Measurements from ENCODE around the gene ADRA2C.

The ADRA2C gene

DNA sequence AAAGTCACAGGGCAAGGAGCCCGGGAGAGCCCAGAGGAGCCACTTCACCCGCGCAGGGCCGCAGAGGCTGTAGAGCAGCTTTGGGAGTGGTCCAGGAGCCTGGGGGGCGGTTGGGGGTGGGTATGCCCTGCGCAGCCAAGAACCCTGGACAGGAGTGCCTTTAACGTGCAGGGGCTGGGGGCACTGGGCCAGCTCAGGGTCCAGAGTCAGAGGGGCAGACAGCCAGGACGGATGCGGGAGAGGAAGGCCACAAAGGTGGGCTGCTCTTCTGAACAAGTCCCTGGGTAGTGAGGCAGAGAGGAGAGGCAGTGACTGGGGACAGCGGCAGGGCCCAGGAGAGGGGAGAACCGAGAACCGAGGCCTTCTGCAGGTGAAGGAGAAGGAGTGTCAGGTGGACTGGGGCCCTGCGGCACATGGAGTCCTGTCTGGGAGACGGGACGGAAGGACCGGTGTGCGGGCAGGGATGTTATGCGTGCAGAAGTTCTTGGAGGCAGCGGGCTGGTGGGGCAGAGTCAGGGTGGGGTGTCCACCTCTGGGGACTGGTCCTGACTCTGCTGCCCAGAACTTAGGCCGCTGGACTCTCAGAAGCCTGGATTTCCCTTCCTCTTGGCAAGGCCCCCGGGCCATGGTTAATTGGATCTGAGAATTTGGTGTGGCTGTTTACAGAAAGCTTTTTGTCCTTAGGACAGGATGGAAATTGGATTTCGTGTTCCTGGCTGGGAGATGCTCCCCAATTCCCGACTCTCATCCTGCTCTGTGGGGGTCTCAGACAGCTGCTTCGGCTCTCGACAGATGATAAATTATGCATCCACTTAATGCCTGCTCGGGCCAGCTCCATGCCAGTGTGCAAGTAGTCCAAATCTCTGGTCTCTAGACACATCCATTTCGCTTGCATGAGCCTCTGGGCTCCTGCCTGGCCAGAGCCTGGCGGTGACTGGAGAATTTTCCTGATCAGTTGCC lies 31.9 kb downstream of the ADRA2C start:
- no peak for DNase-seq (ENCODE audit: low spot score)

DNA sequence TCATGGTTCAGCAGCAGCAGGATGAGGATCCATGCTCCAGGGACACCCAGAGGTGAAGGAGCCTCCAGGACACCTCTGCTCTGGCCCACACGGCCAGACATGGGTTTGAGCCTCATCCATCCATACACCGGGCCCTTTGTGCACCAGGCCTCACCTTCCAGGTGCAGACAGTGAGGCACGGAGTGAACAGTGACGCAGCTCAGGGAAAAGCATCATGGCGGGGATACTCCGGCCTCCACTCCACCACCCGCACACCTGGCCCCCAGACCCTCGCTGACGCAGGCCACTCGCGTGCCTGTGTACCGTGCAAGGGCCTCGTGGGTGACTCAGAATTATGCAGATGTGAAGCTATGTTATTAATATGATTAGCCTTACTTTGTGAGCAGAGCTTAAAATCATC lies 33.3 kb downstream of the ADRA2C start:
- no peak for DNase-seq (ENCODE audit: low spot score)

DNA sequence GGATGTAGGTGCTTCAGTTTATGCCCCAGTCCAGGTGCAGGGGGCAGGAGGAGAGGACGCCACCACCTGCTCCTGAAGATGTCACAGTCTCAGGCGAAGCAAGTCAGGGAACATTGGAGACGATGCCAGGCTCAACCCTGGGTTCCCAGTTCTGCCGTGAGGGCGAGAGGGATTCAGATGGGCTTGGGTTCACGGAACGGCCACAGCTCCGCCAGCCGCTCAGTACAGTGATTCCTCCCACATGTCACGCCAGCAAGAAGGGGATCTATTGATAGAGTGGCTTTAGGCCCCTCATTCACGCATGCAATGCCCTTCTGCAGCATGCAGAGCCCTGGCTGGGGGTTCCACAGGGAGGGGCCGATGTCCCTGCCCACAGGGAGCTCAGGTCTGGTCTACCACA lies 34.2 kb downstream of the ADRA2C start:
- no peak for DNase-seq (ENCODE audit: low spot score)

DNA sequence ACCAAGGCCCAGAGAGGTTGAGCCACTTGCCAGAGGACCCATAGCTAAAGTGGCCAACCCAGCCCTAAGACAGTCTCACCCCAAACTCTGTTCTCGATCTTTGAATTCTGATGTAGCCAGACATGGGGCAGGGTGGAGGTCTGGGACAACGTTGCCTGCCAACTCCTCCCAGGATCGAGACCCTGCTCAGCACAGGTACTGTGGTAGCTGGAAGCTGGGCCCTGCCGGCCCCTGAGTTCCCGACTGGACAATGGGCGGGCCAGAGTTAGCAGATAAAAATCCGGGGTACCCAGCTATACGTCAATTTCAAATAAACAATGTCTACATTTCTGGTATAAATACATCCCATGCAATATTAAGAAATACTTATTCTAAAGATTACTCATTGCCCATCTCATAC lies 35.3 kb downstream of the ADRA2C start:
- DNase-seq (ENCODE audit: low spot score): no peak

DNA sequence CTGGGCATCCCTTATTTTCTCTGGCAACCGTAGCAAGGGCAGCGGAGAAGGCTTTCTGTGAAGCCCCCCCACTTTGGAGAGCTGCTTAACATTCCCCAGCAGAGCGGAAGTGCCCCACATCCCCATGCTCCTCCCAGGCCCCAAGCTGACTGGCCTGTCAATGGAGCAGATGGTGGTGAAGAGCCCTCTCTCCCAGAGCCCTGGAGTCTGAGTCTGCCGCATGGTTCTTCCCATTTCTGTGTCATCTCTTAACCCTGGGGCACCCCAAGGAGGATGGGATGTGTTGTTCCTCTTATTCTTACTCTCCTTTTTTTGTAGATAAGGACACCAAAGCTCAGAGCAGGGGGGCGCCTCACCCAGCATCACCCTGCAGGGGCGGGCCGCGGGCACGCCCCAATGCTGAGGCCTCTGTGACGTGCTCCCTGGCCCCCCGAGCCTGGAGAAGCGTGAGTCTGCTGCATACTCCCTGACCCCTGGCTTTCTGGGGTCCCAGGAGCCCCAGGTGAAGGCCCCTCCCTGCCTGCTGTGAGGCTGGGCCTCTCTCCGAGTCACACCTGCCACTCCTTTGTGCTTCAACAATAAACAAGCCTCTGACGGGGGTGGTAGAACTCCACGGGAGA lies 35.9 kb downstream of the ADRA2C start:
- no peak for DNase-seq (ENCODE audit: low spot score)

DNA sequence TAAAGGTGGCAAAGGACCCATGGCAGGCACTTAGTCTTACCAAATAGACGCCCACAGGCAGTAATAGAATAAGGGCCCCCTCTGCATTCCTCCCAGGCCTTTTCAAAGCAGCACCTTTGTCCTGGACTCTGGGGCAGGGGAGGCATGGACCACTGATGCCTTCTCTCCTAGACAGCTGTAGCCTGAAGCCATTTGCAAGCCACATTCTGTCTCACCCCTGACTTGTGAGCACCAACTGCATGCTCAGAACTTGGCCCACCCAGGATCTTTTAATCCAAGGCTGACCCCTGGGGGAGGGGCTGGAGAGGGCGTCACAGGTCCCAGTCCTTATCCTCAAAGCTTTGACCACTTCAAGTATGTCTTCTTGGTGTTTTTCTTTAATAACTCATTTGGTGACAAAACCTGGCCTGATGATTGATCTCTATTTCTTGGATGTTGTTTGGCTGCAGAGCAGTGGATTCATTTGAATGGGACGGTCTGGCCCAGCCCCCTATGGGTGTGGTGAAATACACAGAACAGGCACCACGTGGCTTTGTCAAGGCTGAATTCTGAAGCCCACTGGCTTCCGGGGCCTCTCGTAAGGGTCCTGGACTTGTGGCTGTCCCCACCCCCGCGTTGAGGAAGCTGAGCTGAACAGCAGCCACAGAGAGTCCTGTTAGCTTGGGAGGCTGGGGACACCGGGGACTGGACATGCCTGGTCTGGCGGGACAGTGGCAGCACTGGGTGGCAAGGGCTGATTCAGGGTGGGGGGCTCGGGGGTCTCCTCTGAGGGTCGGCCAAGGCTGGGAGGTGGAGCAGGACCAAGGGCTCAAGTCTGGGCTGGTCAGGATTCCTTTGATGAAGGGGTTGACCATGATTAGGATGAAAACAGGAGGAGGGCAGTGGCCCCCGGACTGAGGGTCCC lies 36.6 kb downstream of the ADRA2C start:
- DNase-seq (ENCODE audit: low spot score): no peak

DNA sequence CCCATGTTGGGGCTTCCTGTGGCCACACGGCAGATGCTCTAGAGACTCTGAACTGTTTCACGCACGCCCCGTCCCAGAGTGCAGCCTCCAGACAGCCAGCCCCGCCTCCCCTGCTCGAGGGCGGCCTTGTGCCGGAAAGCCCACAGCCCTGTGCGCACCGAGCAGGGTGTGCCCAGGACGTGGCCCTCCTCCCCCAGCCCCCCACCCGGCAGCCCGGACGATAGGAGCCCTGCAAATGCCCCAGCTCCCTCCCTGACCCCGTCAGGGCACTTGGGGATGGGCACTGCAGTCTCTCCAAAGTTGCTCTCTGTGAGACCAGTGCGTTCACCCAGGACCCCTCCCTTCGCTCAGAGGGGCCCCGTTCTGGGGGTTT lies 37.3 kb downstream of the ADRA2C start:
- no peak for DNase-seq (ENCODE audit: low spot score)

DNA sequence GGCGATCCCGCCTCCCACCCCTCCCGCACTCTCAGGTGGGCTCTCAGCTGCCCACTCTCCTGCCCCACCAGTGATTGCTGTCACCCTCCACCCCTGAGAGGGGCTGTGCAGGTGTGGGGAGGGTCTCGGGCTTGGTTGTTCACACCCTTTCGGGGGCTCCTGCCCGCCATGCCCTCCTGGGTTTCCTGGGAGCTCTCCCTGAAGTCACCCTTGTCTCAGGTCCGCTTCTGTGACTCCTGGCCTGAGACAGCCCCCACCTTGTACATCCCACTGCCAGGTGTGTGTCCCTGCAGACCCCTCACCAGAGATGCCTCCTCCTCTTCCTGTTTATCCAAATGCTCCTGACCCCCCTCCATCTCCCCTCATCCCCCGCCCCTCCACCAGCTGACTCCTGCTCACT lies 37.8 kb downstream of the ADRA2C start:
- no peak for DNase-seq (ENCODE audit: low spot score)

DNA sequence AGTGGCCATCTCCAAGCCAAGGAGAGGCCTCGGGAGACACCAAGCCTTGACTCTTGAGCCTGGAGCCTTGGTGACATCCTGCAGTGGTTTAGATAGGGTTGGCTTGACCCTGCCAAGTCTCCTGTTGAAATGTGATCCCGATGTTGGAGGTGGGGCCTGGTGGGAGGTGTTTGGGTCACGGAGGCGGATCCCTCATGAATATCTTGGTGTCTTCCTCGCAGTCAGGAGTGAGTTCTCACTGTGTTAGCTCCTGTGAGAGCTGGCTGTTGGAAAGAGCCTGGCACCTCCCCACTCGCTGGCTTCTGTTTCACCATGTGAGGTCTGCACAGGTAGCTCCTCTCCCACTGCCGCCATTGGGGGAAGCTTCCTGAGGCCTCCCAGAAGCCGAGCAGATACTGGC lies 38.8 kb downstream of the ADRA2C start:
- no peak for DNase-seq (ENCODE audit: low spot score)

DNA sequence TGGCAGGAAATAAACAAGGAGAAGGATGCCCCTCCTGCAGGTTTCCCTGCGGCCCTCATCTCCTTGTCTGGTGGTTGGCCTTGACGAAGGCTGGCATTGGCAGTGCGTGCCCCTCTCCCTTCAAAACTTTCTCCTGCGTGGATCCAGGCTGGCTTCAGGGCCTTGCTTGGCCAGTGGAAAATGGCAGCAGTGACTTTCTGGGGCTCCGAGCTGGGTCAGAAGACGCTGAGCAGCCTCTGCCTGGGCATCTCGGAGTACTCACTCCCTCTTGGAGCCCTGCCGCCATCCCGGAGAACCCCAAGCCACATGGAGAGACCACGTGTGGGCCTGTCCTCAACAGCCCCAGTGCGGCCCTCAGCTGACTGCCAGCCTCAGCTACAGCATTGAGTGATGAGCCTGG lies 39.5 kb downstream of the ADRA2C start:
- DNase-seq (ENCODE audit: low spot score): no peak

DNA sequence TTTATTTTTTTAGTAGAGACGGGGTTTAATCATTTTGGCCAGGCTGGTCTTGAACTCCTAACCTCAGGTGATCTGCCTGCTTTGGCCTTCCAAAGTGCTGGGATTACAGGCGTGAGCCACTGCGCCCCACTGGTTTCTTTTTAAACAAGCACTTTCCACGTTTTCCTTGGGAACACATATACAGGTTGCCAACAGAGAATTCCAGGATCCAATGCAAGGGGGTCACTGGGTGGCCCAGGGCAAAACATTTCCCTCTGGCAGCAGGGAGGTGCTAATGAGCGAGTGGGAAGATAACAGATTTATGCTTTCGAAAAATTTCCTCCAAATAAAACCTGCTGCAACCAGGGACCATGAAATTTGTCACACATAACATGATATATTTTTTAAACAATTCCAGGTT lies 41.1 kb downstream of the ADRA2C start:
- DNase-seq (ENCODE audit: low spot score): no peak

DNA sequence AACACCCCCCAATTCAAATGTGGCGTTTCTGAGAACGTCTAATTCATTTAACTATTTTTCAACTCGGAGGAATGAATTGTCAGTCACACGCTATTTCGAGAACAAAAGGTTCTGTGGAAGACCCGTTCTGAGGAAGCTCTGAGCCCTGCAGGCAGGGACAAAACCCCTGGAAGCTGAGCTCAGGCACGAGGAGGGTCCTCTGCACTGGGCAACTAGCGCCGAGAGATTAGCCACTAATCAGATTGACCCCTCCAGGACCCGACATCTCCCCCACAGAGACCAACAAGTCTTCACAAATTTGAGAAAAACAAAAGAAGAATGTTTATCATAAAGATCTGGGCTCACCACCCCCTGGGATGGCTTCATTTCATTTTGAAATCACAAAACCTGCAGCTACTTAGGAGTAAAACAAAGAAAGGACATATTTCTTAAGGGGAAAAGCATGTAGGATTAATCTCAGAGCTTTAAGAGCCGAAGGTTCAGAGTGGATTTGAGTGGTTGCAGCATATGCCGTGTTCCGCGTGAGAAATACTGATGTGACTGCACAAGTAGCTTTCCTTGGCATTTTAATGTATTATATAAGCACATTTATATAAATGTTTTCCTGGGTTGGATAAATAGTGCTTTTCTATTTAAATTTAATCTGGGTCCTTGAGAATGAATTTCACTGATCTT lies 41.8 kb downstream of the ADRA2C start:
- peak; percentile 59 for DNase-seq (ENCODE audit: low spot score)

DNA sequence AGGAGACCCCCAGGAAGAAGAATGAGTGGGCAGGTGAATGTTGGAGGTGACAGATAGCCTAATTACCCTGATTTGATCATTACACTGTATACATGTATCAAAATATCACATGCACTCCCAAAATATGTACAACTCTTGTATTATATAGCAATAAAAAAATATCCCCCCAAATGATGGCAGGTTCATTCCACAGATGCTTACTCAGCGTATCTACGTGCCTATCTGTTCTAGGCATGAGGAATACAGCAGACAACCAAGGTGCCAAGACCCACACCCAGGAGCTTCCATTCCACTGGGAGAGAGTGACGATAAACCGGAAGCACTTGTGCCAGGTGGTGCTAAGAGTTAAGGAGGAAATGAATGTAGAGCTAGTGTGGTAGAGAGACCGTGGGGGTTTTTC lies 42.4 kb downstream of the ADRA2C start:
- no peak for DNase-seq (ENCODE audit: low spot score)

DNA sequence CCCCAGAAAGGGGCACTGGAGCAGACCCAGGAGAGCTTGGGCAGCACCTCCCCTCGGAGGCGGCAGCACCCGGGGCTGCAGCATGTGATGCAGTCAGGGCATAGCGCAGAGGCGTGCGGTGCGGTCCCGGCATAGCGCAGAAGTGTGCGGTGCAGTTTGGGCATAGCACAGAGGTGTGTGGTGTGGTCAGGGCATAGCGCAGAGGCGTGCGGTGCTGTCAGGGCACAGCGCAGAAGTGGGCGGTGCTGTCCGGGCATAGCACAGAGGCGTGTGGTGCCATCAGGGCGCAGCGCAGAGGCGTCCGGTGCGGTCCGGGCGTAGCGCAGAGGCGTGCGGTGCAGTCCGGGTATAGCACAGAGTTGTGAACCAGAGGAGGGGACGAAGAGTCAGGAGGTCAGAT lies 42.8 kb downstream of the ADRA2C start:
- DNase-seq (ENCODE audit: low spot score): no peak

DNA sequence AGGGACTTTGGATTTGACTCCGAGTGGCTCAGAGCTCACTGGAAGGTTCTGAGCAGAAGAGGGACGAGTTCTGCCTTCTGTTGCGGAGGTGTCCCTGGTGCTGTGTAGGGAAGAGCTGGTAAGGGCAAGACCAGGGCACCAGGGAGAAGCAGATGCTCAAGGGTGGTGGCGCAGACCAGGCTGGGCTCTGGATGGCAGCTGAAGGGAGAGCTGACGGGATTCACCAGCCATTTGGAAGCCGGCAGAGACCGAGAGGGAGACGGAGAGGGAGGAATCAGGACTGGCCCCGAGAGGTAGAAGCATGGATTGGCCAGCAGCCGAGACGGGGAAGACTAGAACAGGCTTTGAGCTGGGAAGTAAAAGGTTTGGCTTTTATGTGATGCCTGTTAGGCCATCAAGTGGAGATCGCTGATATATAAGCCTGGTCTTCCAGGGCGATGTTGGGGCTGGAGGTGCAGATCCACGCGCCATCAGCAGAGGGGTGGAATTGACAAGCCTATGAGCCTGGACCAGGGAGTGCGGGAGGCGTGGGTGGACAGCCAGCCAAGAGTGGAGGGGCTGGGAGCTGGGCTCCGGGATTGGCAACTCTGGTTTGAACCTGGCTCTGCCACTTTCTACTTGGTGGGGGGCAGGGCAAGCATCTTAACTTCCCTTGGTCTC lies 43.4 kb downstream of the ADRA2C start:
- DNase-seq (ENCODE audit: low spot score): no peak

DNA sequence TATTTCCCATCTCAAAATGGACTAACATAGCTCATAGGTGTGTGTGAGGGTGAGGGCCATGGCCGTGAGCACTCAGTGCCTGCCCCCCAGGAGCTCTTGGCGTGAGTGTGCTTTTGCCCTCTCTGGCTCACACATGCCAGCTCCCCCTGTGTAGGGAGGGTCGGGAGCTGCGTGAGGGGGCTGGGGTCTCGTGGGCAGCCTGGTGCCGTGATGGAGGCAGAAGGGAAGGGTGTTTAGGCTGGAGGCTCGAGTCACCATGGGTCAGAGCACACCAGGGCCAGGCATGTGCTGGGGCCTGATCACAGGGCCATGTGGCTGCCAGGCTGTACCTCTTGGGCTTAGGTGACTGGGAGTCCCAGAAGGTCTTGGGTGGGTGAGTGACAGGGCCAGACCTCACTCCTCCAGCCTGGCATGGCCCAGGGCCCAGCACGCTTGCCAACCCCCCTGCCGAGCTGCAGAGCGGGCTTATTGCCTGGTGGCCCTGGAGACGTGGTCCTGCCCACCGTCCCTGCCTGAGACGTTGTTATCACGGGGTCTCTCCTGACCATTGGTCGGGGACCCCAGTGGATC lies 44.0 kb downstream of the ADRA2C start:
- DNase-seq (ENCODE audit: low spot score): no peak

DNA sequence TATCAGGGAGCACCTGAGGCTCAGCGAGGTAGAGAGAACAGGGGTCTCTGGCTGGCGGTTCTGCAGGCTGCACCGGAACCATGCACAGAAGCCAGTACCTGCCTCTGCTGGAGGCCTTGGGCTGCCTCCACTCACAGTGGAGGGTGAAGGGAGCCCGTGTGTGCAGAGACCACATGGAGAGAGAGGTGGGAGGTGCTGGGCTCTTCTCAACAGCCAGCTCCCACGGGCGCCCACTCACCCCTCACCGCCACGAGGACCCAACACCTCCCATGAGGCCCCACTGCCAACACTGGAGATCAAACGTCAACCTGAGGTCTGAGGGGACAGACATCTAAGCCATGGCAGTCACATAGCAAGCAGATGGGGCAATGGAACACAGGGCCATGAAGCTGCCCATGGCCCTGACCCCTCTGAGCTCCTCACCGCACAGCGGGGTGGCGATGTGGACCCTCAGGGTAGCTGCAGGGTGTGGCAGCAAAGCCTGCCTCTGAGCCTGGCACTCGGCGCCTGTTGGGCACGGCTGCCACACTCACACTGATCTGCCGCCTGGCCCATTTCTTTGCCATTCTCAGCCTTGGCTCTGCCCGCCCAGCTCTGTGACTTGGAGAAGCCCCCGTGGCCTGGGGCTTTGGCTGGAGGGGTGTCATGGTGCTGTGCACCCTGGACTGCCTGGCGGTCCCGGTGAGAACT lies 44.8 kb downstream of the ADRA2C start:
- no peak for DNase-seq (ENCODE audit: low spot score)

DNA sequence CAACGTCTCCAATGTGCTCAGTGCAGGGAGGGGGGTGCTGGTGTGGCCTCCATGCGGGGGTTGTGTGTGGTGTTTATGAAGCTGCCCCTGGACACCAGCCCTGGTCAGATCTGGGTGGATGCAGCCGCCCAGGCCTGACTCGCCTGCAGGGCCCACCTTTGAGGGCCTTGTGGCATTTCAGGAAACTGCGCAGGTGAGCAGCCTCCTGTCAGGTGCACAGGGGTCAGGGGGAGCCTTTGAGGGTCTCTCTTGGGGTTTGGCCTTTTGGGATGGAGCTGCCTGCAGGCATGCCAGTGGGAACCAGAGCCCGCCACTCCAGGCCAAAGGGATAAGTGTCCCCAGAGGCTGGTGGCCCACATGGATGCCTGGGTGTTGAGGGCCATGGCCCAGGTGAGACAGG lies 45.4 kb downstream of the ADRA2C start:
- DNase-seq (ENCODE audit: low spot score): no peak

DNA sequence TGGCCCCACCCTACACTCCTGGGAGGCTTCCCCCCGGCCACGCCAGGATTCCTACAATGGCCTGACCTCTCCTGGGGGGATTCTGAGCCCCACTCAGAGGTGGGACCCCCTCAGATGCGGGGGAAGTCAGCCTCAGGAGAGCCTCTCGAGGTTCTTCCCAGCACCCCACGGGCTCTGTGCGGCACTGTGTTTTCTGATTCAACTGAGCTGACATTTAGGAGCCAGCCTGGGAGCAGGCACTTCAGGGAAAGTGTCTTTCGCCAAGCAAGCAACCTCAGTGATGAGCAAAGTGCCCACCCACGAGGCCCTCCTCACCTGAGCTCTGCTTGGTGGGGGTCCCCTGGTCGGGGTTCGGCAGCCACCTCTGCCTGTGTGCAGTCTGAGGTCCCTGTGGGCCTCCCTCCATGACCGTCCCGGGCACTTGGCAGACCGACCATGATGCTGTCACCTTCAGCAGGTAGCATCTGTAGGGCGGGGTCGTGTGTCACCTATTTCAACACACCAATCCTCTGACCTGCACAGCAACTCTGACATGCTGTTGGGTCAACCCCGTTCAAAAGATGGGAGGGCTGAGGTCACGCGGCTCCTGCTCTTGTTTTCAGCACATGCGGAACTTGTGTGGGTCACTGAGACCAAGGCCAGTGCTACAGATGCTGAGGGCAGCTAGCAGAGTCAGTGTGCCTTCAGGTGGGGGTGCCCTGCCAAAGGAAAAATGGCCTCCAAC lies 46.2 kb downstream of the ADRA2C start:
- no peak for DNase-seq (ENCODE audit: low spot score)

All from putamen (tissue), 1 donor.